ENCODE data around the gene HUNK.

The HUNK gene

GRCh38 chr21:31898933-31899630 is 26.3 kb downstream of the HUNK start:
- TF ChIP-seq ZFX (IDR thresholded peaks at IDR 0.05) = no peak
- TF ChIP-seq CTCF (conservative IDR thresholded peaks at IDR 0.05) = no peak
- H3K27ac ChIP-seq = no peak overlapping the region

- TF ChIP-seq CTCF (conservative IDR thresholded peaks at IDR 0.05) = no peak
- TF ChIP-seq ZFX (IDR thresholded peaks at IDR 0.05) = no peak
- H3K27ac ChIP-seq = no peak overlapping the region
These were observed 27.5 kb downstream of the HUNK start for GRCh38 chr21:31900121-31900895.

- no peak for TF ChIP-seq CTCF (conservative IDR thresholded peaks at IDR 0.05)
- TF ChIP-seq ZFX (IDR thresholded peaks at IDR 0.05) = no peak
- H3K27ac ChIP-seq = no peak overlapping the region
These were observed 28.5 kb downstream of the HUNK start for GRCh38 chr21:31901315-31901714.

- H3K27ac ChIP-seq = no peak overlapping the region
- TF ChIP-seq CTCF (conservative IDR thresholded peaks at IDR 0.05) (no peak), ZFX (IDR thresholded peaks at IDR 0.05) (no peak)
These were observed 29.6 kb downstream of the HUNK start for GRCh38 chr21:31902438-31902837.

GRCh38 chr21:31903896-31904295 is 31.1 kb downstream of the HUNK start:
- no peak overlapping the region for H3K27ac ChIP-seq
- TF ChIP-seq CTCF (conservative IDR thresholded peaks at IDR 0.05) = no peak
- no peak for TF ChIP-seq ZFX (IDR thresholded peaks at IDR 0.05)

- H3K27ac ChIP-seq = no peak overlapping the region
- TF ChIP-seq CTCF (conservative IDR thresholded peaks at IDR 0.05) = no peak
- no peak for TF ChIP-seq ZFX (IDR thresholded peaks at IDR 0.05)
These were observed 33.0 kb downstream of the HUNK start for GRCh38 chr21:31905503-31906451.

All from C4-2B (cell line).